Stimulated activated CD4-positive, alpha-beta T cell treated with anti-CD3 and anti-CD28 coated beads, TNF-alpha, amount 100 ng/mL, for 24 hours (primary cell): ENCODE measurements around the gene PRTFDC1.
"Not testable (repeated sequence)": the region's sequence is repeated elsewhere in the genome, so short reads cannot be mapped to it uniquely, and the experiment has no call there.

Experiments used
- DNase-seq, 3 experiments: peaks; one replicate each; pipeline ENCODE4 v3.0.0-alpha.2; 2020; ENCODE audit warnings: low read depth in 3 of 3

The PRTFDC1 gene

GRCh38 chr10:24930427-24930826 is 22.0 kb downstream of the PRTFDC1 start:
- no peak for DNase-seq

GRCh38 chr10:24929904-24930303 is 22.5 kb downstream of the PRTFDC1 start:
- no peak for DNase-seq

- no peak for DNase-seq
These were observed 23.3 kb downstream of the PRTFDC1 start for GRCh38 chr10:24929056-24929544.

- DNase-seq = no peak
These were observed 24.2 kb downstream of the PRTFDC1 start for GRCh38 chr10:24928163-24928562.

- no peak for DNase-seq
These were observed 25.8 kb downstream of the PRTFDC1 start for GRCh38 chr10:24926557-24926956.

- DNase-seq = no peak
These were observed 26.6 kb downstream of the PRTFDC1 start for GRCh38 chr10:24925799-24926198.

GRCh38 chr10:24924483-24924882 is 27.9 kb downstream of the PRTFDC1 start:
- DNase-seq = not testable (repeated sequence)

GRCh38 chr10:24922222-24922868 is 30.1 kb downstream of the PRTFDC1 start:
- DNase-seq = peak in 1 of 3 experiments; percentile 21

- peak; percentile 28 to 71 (median 58) for DNase-seq
These were observed 31.2 kb downstream of the PRTFDC1 start for GRCh38 chr10:24920907-24921881.

- DNase-seq = not testable (repeated sequence)
These were observed 32.2 kb downstream of the PRTFDC1 start for GRCh38 chr10:24920192-24920591.

GRCh38 chr10:24919629-24920028 is 32.8 kb downstream of the PRTFDC1 start:
- DNase-seq = not testable (repeated sequence)

GRCh38 chr10:24917979-24918378 is 34.4 kb downstream of the PRTFDC1 start:
- DNase-seq = no peak

GRCh38 chr10:24917493-24917892 is 34.9 kb downstream of the PRTFDC1 start:
- DNase-seq = no peak

- no peak for DNase-seq
These were observed 36.0 kb downstream of the PRTFDC1 start for GRCh38 chr10:24916365-24916764.

- DNase-seq = no peak
These were observed 37.1 kb downstream of the PRTFDC1 start for GRCh38 chr10:24915304-24915703.

GRCh38 chr10:24914148-24914547 is 38.3 kb downstream of the PRTFDC1 start:
- no peak for DNase-seq

- DNase-seq = no peak
These were observed 40.2 kb downstream of the PRTFDC1 start for GRCh38 chr10:24912215-24912614.

- DNase-seq = no peak
These were observed 41.4 kb downstream of the PRTFDC1 start for GRCh38 chr10:24911029-24911428.

GRCh38 chr10:24910574-24910973 is 41.8 kb downstream of the PRTFDC1 start:
- no peak for DNase-seq

GRCh38 chr10:24908793-24909423 is 43.5 kb downstream of the PRTFDC1 start:
- no peak for DNase-seq

GRCh38 chr10:24907956-24908355 is 44.5 kb downstream of the PRTFDC1 start:
- DNase-seq = no peak

GRCh38 chr10:24906372-24906771 is 46.0 kb downstream of the PRTFDC1 start:
- no peak for DNase-seq
